ENCODE results near the gene RPL28.
"Not testable (repeated sequence)": the region's sequence is repeated elsewhere in the genome, so short reads cannot be mapped to it uniquely, and the experiment has no call there.

RPL28 gene

DNA sequence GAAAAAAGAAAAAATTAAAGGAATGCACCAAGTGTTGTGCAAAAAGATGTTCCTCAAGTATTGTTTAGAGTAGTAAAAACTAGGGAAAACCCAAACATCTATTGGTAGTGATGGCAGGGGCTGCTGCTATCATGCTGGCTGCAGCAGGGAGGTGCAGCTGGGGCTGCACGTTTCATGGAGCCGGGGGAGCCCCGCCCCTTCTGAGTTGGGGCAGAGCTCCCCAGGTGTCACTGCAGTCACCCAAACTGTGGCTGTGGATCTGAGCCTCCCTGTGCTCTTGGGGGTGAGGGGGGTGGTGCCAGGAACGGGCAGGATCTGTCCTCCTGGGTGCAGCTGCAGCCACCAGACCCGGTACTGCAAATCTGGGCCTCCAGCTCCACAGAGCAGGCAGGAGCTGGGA, 33.4 kb downstream of the RPL28 start:
- ATAC-seq (no peak), DNase-seq (no peak)
- Mint-ChIP-seq H3K4me1 (peaks cover 21% of the 10 kb centered on the region), H3K27me3 (no peaks in the 10 kb centered on the region), H3K27ac (no peak overlapping the region), H3K4me3 (no peak overlapping the region), H3K9me3 (no peaks in the 10 kb centered on the region)

DNA sequence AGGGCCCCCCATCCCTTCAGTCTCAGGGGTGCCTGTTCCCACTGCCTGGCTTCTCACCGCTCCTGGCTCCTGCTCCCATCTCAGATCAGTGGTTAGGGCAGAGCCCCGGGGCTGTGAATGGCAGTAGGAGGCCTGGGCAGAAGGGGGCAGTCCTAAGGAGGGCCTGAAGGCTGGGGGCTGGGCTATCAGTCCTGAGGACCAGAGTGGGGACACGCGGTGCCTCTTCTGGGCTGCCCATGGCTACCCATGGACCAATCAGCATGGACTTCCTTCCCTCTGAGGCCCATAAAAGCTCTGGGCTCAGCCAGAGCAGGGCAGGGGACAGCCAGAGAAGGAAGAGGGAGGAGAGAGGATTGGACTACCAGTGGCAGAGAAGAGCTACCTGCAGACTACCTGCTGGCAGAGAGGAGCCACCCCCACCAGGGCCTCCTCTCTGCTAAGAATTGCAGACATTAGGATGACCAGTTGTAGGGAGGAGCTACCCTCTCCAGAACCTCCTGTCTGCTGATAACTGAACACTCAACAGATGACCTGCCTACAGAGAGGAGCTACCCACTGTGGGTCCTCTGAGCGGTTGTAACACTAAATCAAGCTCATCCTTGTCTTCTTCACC, 34.0 kb downstream of the RPL28 start:
- H3K27me3 Mint-ChIP-seq = no peaks in the 10 kb centered on the region
- no peaks in the 10 kb centered on the region for H3K9me3 Mint-ChIP-seq
- DNase-seq = no peak
- no peak overlapping the region for H3K27ac Mint-ChIP-seq
- H3K4me3 Mint-ChIP-seq = no peak overlapping the region
- peaks cover 21% of the 10 kb centered on the region for H3K4me1 Mint-ChIP-seq
- ATAC-seq = no peak

DNA sequence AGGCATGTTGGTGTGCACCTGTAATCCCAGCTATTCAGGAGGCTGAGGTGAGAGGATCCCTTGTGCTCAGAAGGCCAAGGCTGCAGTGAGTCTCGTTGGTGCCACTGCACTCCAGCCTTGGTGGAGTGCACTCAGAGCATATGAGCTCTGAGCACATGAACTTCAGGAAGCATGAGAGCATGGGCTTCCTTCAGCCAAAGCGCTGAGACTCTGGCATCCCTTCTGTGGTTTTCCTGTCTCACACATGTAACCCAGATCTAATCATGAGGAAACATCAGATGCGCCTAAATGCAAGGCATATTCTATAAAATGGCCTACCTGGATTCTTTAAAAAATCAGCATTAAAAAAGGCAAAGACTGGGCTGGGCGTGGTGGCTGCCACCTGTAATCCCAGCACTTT, 35.5 kb downstream of the RPL28 start:
- not testable (repeated sequence) for H3K9me3 Mint-ChIP-seq, DNase-seq, H3K27ac Mint-ChIP-seq, H3K4me3 Mint-ChIP-seq, ATAC-seq, H3K27me3 Mint-ChIP-seq
- peaks cover 21% of the 10 kb centered on the region for H3K4me1 Mint-ChIP-seq

DNA sequence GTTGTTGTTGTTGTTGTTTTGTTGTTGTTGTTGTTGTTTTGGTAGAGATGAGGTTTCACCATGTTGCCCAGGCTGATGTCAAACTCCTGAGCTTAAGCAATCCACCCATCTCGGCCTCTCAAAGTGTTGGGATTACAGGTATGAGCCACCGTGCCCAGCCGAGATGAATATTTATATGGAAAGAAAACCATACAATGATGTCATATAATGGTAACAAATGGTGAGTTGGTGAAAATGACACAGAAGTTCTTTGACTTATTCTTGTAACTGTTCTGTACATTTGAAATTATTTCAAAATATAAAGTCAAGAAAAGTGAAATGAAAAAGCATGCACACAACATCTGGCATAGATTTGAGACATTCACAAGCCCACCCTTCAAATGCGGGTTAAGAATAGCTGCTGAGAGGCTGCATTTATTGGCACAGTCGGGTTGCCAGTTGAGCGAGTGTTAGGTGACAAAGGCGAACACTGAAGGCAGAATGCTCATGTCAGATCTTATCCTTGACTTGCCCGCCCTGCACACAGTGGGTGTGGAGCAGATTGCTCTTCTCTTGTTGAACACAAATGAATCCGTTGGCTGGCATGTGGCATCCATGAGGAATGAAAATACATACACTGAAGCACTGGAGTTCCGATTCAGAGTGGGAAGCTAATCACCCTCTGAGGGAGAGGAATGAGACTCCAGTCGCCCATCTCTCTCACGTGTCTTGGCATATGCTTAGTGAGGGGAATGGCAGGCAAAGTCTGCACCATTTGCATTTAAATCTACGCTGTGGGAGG, 37.7 kb downstream of the RPL28 start:
- Mint-ChIP-seq H3K9me3 (no peaks in the 10 kb centered on the region), H3K27ac (no peak overlapping the region), H3K27me3 (peaks cover 10% of the 10 kb centered on the region), H3K4me3 (no peak overlapping the region), H3K4me1 (peaks cover 18% of the 10 kb centered on the region)
- DNase-seq (no peak), ATAC-seq (no peak)

DNA sequence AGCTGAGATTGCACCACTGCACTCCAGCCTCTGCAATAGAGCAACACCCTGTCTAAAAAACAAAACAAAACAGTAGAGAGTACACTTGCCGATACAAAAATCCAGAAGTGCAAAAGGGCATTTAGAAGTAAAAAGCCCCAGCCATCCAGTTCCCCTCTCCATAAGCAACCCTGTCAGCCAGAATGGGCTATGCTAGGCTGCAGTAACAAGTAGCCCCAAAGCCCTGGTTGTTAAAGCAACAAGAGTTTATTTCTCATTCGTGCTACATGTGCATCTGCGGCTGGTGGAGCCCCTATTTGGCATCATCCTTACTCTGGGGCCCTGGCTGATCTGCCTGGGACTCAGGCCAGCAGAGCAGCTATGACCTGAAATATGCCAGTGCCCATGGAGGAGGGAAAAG, 38.8 kb downstream of the RPL28 start:
- no peak for DNase-seq
- Mint-ChIP-seq H3K27me3 (peaks cover 21% of the 10 kb centered on the region), H3K9me3 (no peaks in the 10 kb centered on the region), H3K4me3 (no peak overlapping the region), H3K4me1 (peaks cover 28% of the 10 kb centered on the region), H3K27ac (no peak overlapping the region)
- no peak for ATAC-seq

DNA sequence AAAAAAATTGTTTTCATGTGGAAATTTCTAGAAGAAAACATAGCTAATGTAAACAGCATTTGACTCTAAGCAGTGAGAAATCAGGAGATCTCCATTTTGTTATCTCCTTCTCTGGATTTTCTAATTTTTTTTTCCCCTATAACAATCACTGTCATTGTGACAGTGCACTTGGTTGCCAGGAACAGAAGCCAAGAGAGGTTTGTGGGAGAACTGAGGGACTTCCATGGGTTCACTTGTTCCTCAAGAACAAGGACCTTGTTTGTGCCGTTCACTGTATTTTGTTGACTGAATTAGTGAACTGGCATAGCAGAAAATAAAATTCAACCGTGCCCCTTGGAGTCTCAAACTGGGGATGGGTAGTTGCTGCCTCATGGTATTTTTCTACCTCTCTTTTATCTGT, 40.3 kb downstream of the RPL28 start:
- Mint-ChIP-seq H3K27me3 (peaks cover 37% of the 10 kb centered on the region), H3K9me3 (peaks cover 0 to 8% of the 10 kb centered on the region in 2 donors), H3K4me3 (no peak overlapping the region), H3K27ac (no peak overlapping the region), H3K4me1 (peaks cover 27% of the 10 kb centered on the region)
- ATAC-seq (no peak), DNase-seq (no peak)

DNA sequence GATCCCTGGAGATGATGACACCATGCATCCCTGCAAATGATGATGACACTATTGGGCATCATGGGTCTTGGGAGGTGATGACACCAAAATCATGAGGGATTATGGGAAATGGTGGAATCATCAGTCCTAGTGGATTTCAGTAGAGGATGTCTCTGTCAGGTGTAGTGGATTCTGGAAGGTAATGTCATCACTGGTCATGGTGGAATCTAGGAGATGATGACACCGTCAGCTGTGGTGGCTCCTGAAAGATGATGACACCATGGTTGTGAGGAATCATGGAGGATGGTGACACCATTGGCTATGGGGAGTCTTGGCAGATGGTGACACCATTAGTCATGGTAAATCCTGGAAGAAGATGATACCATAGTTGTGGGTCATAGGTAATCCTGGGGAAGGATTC, 45.5 kb downstream of the RPL28 start:
- Mint-ChIP-seq H3K27me3 (peaks cover 57% of the 10 kb centered on the region), H3K27ac (no peak overlapping the region), H3K4me1 (peaks cover 18% of the 10 kb centered on the region), H3K9me3 (peaks cover 0 to 14% of the 10 kb centered on the region in 2 donors), H3K4me3 (no peak overlapping the region)
- DNase-seq (no peak), ATAC-seq (no peak)

DNA sequence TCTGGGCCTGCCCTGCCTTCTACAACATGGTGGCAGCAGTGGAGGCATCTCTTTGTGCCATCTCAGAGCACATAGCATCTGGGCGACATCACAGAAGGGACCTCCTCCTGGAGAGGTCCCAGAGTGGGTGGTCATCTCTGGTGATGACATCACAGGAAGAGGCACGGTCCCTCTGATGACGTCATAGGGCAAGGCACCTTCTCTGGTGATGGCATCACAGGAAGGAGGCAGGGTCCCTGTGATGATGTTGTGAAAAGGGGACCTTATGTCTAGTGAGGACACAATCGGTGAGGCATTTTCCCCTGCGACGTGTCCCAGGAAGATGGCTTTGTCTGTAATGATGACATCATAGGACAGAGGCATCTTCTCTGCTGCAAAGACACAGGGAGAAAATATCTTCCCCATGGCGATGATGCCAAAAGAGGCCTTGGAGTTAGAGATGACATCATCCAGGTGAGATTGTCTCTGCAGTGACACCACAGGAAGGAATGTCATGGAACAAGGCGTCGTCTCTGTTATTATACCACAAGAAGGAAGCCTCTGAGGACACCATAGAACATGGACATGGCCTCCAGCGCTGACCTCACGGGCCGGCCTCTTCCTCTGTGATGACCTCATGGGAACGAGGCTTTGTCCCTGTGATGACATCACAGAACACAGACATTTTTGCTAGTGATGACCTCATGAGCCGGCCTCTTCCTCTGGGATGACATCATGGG, 46.7 kb downstream of the RPL28 start:
- Mint-ChIP-seq H3K4me1 (peaks cover 18% of the 10 kb centered on the region), H3K9me3 (peaks cover 0 to 14% of the 10 kb centered on the region in 2 donors), H3K27ac (no peak overlapping the region), H3K27me3 (peaks cover 51% of the 10 kb centered on the region), H3K4me3 (no peak overlapping the region)
- ATAC-seq (no peak), DNase-seq (no peak)

DNA sequence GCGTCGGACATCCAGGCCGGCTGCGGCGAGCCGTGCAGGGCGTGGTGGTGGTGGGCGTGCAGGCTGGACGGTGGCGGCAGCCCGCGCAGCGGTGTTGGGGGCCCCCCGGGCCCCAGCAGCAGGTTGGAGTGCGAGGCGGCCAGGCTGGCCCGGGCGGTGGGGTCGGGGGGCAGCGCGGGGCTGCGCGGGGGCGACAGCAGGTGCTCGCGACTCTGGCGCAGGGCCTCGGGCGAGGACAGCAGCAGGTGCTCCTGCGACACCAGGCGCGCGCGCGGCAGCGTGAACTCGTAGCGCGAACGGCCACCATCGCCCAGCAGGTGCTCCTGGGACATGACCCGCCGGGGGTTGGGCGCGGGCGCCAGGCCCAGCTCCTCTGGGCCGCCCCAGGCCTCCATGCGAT, 47.6 kb downstream of the RPL28 start:
- Mint-ChIP-seq H3K9me3 (peaks cover 0 to 14% of the 10 kb centered on the region in 2 donors), H3K27ac (no peak overlapping the region), H3K4me1 (peaks cover 17% of the 10 kb centered on the region), H3K4me3 (no peak overlapping the region), H3K27me3 (peaks cover 47% of the 10 kb centered on the region)
- ATAC-seq = peak; percentile 24
- DNase-seq = no peak

DNA sequence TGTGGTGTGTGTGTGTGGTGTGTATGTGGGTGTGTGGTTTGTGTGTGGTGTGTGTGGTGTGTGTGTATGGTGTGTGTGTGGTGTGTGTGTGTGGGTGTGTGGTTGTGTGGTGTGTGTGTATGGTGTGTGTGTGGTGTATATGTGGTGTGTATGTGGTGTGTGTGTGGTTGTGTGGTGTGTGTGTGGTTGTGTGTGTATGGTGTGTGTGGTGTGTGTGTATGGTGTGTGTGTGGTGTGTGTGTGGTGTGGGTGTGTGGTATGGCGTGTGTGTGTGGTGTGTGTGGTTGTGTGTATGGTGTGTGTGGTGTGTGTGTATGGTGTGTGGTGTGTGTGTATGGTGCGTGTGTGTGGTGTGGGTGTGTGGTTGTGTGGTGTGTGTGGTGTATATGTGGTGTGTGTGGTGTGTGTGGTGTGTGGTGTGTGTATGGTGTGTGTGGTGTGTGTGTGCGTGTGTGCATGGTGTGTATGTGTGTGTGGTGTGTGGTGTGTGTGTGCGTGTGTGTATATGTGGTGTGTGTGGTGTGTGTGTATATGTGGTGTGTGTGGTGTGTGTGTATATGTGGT, 48.7 kb downstream of the RPL28 start:
- peaks cover 36% of the 10 kb centered on the region for H3K27me3 Mint-ChIP-seq
- peaks cover 6% of the 10 kb centered on the region for H3K4me1 Mint-ChIP-seq

DNA sequence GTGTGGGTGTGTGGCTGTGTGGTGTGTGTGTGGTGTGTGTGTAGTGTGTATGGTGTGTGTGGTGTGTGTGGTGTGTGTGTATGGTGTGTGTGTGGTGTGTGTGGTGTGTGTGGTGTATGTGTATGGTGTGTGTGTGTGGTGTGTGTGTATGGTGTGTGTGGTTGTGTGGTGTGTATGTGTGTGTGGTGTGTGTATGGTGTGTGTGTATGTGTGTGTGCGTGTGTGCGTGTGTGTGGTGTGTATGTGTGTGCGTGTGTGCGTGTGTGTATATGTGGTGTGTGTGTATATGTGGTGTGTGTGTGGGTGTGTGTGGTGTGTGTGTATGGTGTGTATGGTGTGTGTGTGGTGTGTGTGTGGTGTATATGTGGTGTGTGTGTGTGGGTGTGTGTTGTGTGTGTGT, 49.3 kb downstream of the RPL28 start:
- Mint-ChIP-seq H3K27me3 (peaks cover 30% of the 10 kb centered on the region), H3K9me3 (peaks cover 0 to 10% of the 10 kb centered on the region in 2 donors), H3K4me3 (no peak overlapping the region), H3K4me1 (peaks cover 1% of the 10 kb centered on the region), H3K27ac (no peak overlapping the region)
- ATAC-seq (no peak), DNase-seq (no peak)

More for the DNA sequence above, 48.7 kb downstream of the RPL28 start:
- ATAC-seq = no peak
- H3K27ac Mint-ChIP-seq = no peak overlapping the region
- peaks cover 0 to 14% of the 10 kb centered on the region in 2 donors for H3K9me3 Mint-ChIP-seq
- H3K4me3 Mint-ChIP-seq = no peak overlapping the region
- no peak for DNase-seq

DNA sequence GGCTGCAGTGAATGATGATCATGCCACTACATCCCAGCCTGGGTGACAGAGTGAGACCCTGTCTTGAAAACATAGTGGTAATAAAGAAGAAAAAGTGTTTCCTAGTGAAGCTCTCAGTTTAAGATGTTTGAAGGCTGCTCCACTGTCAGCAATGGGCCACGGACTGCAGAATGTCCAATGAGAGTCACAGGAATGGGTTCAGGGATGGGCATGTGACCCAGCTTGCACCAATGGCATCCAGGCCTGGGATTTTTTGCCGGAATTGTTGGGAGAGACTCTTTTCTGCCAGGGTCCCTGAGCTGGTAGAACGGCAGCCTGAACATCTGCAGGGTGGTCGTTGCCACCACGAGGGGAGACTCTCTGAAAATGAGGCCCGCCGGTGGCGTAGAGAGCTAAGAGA, 51.1 kb downstream of the RPL28 start:
- ATAC-seq (no peak), DNase-seq (no peak)
- Mint-ChIP-seq H3K4me1 (peaks cover 20% of the 10 kb centered on the region), H3K27ac (no peak overlapping the region), H3K9me3 (no peaks in the 10 kb centered on the region), H3K4me3 (no peak overlapping the region), H3K27me3 (peaks cover 12% of the 10 kb centered on the region)

DNA sequence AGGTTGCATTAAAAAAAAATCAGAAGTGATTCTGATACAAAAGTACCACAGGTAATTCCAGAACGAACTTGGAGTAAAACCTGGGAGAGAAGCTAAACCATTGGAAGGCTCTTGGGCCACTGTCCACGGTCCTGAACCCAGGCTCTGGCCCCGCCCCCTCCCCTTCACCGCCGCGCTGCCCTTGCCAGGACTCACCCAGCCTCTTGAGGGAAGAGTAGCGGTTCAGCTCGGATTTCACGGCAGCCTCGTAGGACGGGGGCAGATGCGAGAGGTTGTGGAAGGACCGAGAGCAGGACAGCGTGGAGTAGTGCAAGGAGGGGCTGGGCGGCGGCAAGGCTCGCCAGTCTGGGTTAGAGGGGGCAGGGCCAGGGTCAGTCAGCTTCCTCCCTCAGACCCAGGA, 51.7 kb downstream of the RPL28 start:
- ATAC-seq (no peak), DNase-seq (no peak)

DNA sequence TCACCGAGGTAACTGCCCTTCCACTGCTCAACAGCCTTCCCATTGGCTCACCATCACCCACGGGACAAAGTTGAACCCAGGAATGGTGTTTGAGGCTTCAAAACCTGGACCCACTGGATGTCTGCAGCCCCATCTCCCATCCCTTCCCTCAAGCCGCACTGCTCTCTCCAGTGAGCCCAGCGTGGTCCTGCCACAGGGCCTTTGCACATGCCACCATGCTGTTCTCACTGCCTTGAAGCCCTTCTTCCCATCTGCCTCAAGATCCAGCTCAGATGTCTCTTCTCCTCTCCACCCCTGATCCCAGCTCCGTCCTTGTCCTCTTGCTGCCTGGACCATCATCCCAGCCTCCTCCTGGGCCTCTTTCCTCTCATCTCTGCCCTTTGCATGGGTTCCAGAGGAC, 53.3 kb downstream of the RPL28 start:
- H3K9me3 Mint-ChIP-seq = no peaks in the 10 kb centered on the region
- ATAC-seq (no peak), DNase-seq (no peak)
- no peaks in the 10 kb centered on the region for H3K27me3 Mint-ChIP-seq
- peak overlapping the region in 1 of 2 donors; percentile 30 for H3K27ac Mint-ChIP-seq
- peaks cover 27% of the 10 kb centered on the region for H3K4me1 Mint-ChIP-seq
- H3K4me3 Mint-ChIP-seq = no peak overlapping the region

More for the DNA sequence above, 51.7 kb downstream of the RPL28 start:
- Mint-ChIP-seq H3K4me1 (peaks cover 21% of the 10 kb centered on the region), H3K4me3 (no peak overlapping the region), H3K27me3 (peaks cover 6% of the 10 kb centered on the region), H3K9me3 (no peaks in the 10 kb centered on the region), H3K27ac (no peak overlapping the region)

DNA sequence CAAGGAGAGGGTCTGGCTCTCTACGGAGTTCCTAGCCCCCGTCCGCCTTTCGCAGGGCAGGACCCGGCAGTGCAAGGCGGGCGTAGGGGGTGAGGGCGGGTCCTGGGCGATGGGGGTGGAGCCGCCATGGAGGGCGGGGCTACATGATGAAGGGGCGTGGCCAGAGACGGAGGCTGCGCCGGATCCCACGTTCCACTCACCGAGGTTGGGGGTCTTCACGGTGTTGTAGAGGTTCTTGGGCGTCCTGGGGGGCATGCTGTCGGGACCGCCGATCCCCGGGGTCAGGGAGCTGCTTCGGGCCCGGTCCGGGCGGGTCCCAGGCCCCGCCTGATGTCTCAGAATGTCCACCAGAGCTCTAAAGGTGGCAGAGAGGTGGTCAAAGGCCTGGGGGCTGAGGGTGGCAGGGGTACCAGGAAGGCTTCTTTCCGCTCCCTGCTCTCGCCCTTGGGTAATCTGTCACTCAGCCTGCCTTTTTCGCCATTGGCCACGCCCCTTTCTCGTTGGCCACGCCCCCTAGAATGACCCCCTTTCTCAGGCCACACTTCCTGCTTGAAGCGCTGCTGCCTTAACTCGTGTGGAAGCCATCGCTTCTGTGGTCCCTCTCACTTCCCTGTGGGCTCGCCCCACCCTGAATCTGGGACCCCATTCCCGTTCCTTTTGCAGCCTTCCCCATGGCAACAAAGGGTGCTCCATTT, 54.8 kb downstream of the RPL28 start:
- Mint-ChIP-seq H3K9me3 (no peaks in the 10 kb centered on the region), H3K4me3 (peak overlapping the region; percentile 50), H3K27me3 (no peaks in the 10 kb centered on the region), H3K4me1 (peaks cover 27% of the 10 kb centered on the region), H3K27ac (no peak overlapping the region)
- DNase-seq (no peak), ATAC-seq (peak; percentile 41)
